PC-3 (cell line): ENCODE data around the gene NEK1. TPM values are rescaled to one million over a fixed set of nuclear protein-coding genes. Genes with fewer than 3 reads are reported as not detected.

Experiments
- ATAC-seq: fragments of 200-7000 bp; cut with Tn5 transposase; 2 replicates; pipeline ENCODE4 v1.9.1; 2020; ENCODE audit warnings: mild to moderate bottlenecking, moderate library complexity
- BruUV-seq: library from RNA; stranded (reverse); fragments of 400-500 nt; replicated peaks from 2 replicates; lab custom pipeline; 2021; lab: Mats Ljungman, UMichigan
- CTCF ChIA-PET: fragments of 300-600 bp; sonication (Branson Sonifier 250); formaldehyde crosslinking; loops from one replicate; lab custom pipeline; 2022; ENCODE audit warnings: antibody characterized with exemption; lab: Charles Lee
- POLR2A ChIA-PET: fragments of 300-600 bp; sonication (Branson Sonifier 250); formaldehyde crosslinking; loops from one replicate; lab custom pipeline; 2022; ENCODE audit warnings: antibody characterized with exemption; ENCODE audit not compliant: unreplicated experiment; lab: Charles Lee
- DNase-seq: peaks from one replicate; pipeline ENCODE4 v3.0.0-alpha.2; 2015
- H2AFZ ChIP-seq: fragments of 300-600 bp; sonication (generic); 2 replicates; pipeline ENCODE4 v1.6.0; 2016; ENCODE audit warnings: antibody characterized with exemption, low read length
- H3F3A ChIP-seq: fragments of 300-600 bp; sonication (generic); one replicate; pipeline ENCODE4 v1.6.0; 2017; ENCODE audit warnings: antibody characterized with exemption, low read length, control low read depth, mild to moderate bottlenecking; ENCODE audit not compliant: unreplicated experiment
- H3K27ac ChIP-seq: fragments of 300-600 bp; sonication (generic); 2 replicates; pipeline ENCODE4 v1.5.1; 2016; ENCODE audit warnings: mild to moderate bottlenecking, low read length
- H3K27me3 ChIP-seq: fragments of 300-600 bp; sonication (generic); 2 replicates; pipeline ENCODE4 v1.6.1; 2016; ENCODE audit warnings: low read length, mixed read lengths
- H3K36me3 ChIP-seq: fragments of 300-600 bp; sonication (generic); 2 replicates; pipeline ENCODE4 v1.6.1; 2016; ENCODE audit warnings: low read depth, mixed run types, low read length, mixed read lengths
- H3K4me1 ChIP-seq: fragments of 300-600 bp; sonication (generic); 2 replicates; pipeline ENCODE4 v1.5.1; 2016; ENCODE audit warnings: low read length; ENCODE audit not compliant: insufficient read depth
- H3K4me2 ChIP-seq: fragments of 300-600 bp; sonication (generic); 2 replicates; pipeline ENCODE4 v1.6.0; 2016; ENCODE audit warnings: low read length
- H3K4me3 ChIP-seq: fragments of 300-600 bp; sonication (generic); 2 replicates; pipeline ENCODE4 v1.5.1; 2016; ENCODE audit warnings: mild to moderate bottlenecking, low read length, mixed read lengths
- H3K79me2 ChIP-seq: fragments of 300-600 bp; sonication (generic); 2 replicates; pipeline ENCODE4 v1.6.1; 2017; ENCODE audit warnings: low read length, mixed read lengths
- H3K9ac ChIP-seq: fragments of 300-600 bp; sonication (generic); 2 replicates; pipeline ENCODE4 v1.6.0; 2016; ENCODE audit warnings: mild to moderate bottlenecking, low read length
- H3K9me2 ChIP-seq: fragments of 300-600 bp; sonication (generic); replicated peaks from 2 replicates; pipeline ENCODE4 v1.6.1; 2016; ENCODE audit warnings: mixed run types, low read length, mixed read lengths
- H3K9me3 ChIP-seq: fragments of 300-600 bp; sonication (generic); 2 replicates; pipeline ENCODE4 v1.6.1; 2016; ENCODE audit warnings: low read length, mixed read lengths
- H4K20me1 ChIP-seq: fragments of 300-600 bp; sonication (generic); 2 replicates; pipeline ENCODE4 v1.6.1; 2016; ENCODE audit warnings: low read length, mixed read lengths
- EZH2 ChIP-seq: fragments of 300-600 bp; sonication (generic); IDR thresholded peaks from one replicate; pipeline ENCODE4 v1.6.1; 2017; ENCODE audit warnings: antibody characterized with exemption, mild to moderate bottlenecking, low read length; ENCODE audit not compliant: unreplicated experiment
- EZH2phosphoT487 ChIP-seq: fragments of 300-600 bp; sonication (generic); IDR thresholded peaks from 2 replicates; pipeline ENCODE4 v1.6.1; 2018; ENCODE audit warnings: mild to moderate bottlenecking, antibody characterized with exemption, low read length, borderline replicate concordance
- intact Hi-C: fragments of 100-400 bp; cut with micrococcal nuclease; formaldehyde crosslinking; loops from 2 replicates; pipeline ENCODE4 v1.9.0; 2023
- total RNA-seq: library from RNA; depleted of rRNA; stranded (reverse); fragments of >200 nt; gene quantifications from 2 replicates; pipeline ENCODE4 v1.2.3, GENCODE V29; 2014
- TF ChIP-seq, protein P1 (sequence below): fragments of 300-600 bp; sonication (generic); conservative IDR thresholded peaks from 2 replicates; pipeline ENCODE4 v1.5.1; 2017; ENCODE audit warnings: antibody characterized with exemption, low read depth, mild to moderate bottlenecking, low read length

Gene NEK1
- total RNA-seq, 1 experiment from 2014 or later, result 4.3 TPM

DNA sequence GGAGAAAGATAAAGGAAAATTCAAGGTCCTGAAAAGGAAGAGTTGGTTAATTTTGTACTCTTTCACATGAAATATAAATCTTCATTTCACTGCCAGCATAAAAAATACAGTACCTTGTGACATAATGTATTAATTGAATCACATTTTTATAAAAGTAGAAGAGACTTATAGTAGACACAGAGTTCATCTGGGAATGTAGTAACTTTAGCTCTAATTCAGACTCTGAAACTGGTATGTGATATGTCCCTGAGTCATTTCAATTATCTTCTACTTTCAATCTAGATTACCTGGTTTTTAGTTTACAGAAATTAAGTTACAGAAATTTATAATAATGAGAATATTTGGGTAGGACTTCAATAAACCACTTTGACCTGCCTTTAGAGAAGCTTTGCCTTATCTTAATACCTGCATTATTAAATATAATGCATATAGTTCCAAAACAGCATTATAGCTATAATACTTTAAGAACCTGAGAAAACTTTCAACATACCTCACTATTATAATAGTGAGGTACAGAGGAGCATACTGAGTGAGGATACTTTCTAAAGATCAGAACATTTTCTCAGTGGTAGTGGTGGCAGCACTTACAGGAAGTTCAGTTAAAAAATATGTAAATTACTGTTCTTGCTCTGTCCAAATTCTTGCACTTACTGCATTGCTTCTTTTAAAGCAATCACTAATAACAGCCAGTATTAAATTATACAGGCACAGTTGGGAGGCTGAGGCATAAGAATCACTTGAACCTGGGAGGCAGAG lies 11.2 kb downstream of the NEK1 start:
- TF ChIP-seq EZH2 (no peak), EZH2phosphoT487 (no peak)
- TF ChIP-seq, protein P1, sequence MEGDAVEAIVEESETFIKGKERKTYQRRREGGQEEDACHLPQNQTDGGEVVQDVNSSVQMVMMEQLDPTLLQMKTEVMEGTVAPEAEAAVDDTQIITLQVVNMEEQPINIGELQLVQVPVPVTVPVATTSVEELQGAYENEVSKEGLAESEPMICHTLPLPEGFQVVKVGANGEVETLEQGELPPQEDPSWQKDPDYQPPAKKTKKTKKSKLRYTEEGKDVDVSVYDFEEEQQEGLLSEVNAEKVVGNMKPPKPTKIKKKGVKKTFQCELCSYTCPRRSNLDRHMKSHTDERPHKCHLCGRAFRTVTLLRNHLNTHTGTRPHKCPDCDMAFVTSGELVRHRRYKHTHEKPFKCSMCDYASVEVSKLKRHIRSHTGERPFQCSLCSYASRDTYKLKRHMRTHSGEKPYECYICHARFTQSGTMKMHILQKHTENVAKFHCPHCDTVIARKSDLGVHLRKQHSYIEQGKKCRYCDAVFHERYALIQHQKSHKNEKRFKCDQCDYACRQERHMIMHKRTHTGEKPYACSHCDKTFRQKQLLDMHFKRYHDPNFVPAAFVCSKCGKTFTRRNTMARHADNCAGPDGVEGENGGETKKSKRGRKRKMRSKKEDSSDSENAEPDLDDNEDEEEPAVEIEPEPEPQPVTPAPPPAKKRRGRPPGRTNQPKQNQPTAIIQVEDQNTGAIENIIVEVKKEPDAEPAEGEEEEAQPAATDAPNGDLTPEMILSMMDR, result no peak

DNA sequence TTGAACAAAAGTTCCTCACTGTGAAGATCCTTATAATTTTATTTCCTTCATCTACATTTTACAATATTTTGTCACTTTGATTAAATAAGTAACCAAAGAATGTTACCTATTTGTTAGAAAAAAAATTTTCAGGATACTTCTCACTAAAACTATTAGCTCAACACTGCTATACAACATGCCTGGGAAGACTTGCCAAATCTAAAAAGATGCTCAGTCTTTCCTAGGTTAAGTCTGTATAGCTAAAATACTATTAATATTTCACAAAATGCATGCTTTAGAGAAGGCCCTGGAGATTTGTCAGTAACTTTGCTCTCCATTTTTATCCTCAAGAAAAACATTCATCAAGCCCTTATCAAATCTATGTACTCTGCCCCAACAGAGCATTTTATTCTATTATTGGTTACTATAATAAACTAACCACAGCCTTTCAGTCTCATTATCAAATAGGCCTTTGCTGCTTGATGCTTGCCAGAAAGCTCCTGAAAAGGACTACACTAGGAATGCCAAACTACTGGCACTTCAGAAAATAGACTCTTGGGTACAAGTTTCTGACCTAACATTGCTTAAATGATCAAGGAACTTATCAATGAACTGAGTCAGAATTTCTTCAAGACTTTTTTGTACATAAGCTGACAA lies 17.7 kb downstream of the NEK1 start:
- H3K36me3 ChIP-seq, result no peaks in the 10 kb centered on the region
- CTCF ChIA-PET, result no interaction called here

More for the DNA sequence above, 11.2 kb downstream of the NEK1 start:
- Histone ChIP-seq H3K27me3 (no peaks in the 10 kb centered on the region), H3K4me1 (peaks cover 14% of the 10 kb centered on the region), H3K4me3 (no peak overlapping the region), H2AFZ (no peak overlapping the region), H3K9me3 (no peaks in the 10 kb centered on the region), H3K9ac (no peak overlapping the region), H3K27ac (no peak overlapping the region), H3K9me2 (no peaks in the 10 kb centered on the region), H3F3A (no peaks in the 10 kb centered on the region), H3K79me2 (0 out of 2 replicates have a peak, but pooled peaks cover 4% of the 10 kb centered on the region), H3K36me3 (no peaks in the 10 kb centered on the region; the same call in 1 of the 2 replicates), H3K4me2 (no peak overlapping the region), H4K20me1 (no peaks in the 10 kb centered on the region)
- intact Hi-C loops, result no loop called here
- POLR2A ChIA-PET, result no interaction called here
- ATAC-seq (no peak), DNase-seq (no peak)
- BruUV-seq, result no TSS peak
- CTCF ChIA-PET, result no interaction called here

More for the DNA sequence above, 17.7 kb downstream of the NEK1 start:
- intact Hi-C loops, result no loop called here
- no peak overlapping the region for H3K4me3 ChIP-seq
- no peak for ATAC-seq
- no peak overlapping the region for H3K9ac ChIP-seq
- H3K4me1 ChIP-seq, result no peaks in the 10 kb centered on the region
- H3K9me2 ChIP-seq, result no peaks in the 10 kb centered on the region
- TF ChIP-seq EZH2 (no peak), EZH2phosphoT487 (no peak)
- TF ChIP-seq, protein P1, result no peak
- no TSS peak for BruUV-seq
- no peaks in the 10 kb centered on the region for H3K9me3 ChIP-seq
- no peaks in the 10 kb centered on the region for H3F3A ChIP-seq
- no peak overlapping the region for H2AFZ ChIP-seq
- POLR2A ChIA-PET, result no interaction called here
- H3K27me3 ChIP-seq, result no peaks in the 10 kb centered on the region
- no peaks in the 10 kb centered on the region for H4K20me1 ChIP-seq
- H3K27ac ChIP-seq, result no peak overlapping the region
- DNase-seq, result no peak
- no peaks in the 10 kb centered on the region for H3K79me2 ChIP-seq
- H3K4me2 ChIP-seq, result no peak overlapping the region
